GM18907 (cell line): ENCODE results near the gene MEST.
"Not testable (repeated sequence)": the region's sequence is repeated elsewhere in the genome, so short reads cannot be mapped to it uniquely, and the experiment has no call there.

Source experiments
- ATAC-seq: cut with Tn5 transposase; IDR thresholded peaks from one replicate; pipeline ENCODE4 v1.9.1; 2021; ENCODE audit warnings: mild to moderate bottlenecking, moderate library complexity; ENCODE audit not compliant: unreplicated experiment

The MEST gene

DNA sequence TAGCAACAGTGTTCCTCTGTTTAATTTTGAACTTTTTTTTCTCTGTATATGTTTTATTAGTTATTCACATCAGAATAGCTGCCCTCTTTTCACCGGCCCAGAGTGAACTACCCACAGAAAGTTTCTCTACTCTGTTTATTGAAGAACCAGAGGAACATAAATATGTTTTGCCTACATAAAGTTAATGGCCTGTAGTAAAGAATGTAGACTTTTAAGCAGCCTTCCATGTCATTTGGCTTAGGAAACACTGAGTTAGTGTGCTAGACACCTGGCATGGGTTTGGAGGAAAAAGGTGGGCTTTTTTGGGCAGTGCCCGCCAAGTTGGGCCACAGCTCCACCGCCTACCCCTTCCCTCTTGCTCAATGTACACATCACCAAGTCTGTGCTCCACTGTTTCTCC lies 8.9 kb upstream of the MEST start:
- no peak for ATAC-seq

DNA sequence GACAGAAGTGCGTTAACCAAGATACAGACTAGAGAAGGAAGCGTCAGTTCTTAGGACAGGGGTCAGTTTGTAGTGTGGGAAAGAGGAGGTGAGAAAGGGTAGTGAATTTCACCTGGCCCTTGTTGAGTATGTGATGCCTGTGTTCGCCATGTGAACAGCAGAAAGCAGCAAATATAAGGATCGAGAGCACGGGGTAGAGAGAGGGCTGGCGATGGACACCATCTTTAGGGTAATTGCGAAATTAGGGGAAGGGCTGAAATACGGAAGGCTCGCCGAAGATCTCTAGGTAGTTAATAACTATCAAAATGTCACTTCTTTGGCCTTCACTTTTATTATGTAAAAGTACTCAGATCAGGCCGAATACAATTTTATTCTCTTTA lies 6.2 kb upstream of the MEST start:
- ATAC-seq, result no peak

- peak; percentile 50 for ATAC-seq
Measured at GRCh38 chr7:130486114-130486953, 5.6 kb upstream of the MEST start.

DNA sequence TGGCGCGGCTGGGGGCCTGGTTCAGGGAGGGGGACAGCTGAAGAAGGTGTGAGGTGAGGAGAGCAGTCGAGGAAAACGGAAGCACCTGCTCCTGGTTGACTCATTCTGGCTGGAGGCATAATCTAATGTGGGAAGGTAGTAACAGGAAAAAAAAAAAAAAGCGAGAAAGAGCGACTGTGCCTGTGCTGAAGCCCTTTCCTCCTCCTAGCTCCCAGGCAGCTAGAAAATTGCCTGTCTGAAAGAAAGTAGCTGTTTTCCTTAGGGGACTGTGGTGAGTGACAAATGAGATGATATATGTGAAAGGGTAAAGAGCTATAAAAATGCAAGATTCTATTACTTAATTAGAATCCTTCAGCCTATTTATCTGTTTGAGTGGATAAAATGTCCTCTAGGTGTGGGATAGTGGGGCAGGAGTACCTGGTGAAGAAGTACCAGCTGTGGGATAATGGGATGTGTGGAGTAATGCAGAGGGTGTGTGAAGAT lies 4.9 kb upstream of the MEST start:
- no peak for ATAC-seq

DNA sequence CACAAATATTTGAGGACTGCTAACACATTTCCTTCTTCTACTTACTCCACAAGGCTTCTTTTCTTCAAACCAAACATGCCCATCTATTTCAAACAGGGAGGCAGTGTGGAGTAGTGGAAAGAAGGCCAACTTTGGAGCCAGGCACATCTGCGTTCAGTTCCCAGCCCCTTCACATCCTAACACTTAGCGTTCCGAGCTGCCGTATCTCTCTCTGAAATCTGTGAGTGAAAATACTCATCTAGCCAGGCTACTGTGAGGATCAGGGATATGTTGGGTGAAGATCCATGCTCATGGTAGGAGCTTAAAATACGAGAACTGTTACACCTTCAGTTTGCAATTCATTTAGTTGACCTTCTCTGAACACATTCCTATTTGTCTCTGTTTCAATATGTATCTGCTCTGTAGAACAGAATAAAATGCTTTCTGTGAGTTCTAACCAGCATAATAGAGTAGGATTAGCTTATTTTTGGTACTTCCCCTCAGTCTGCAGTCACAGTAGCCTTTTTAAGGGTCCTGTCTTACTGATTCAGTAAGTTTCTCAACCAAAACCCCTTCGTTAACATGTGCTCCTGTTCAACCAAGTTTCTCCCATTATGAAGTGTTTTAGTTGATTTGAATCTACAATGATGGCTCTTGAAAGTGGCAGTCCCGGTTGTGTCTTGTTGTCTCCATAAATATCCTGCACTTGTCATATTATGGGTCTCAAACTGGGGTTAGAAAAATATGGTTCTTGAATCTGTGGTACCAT lies 3.3 kb upstream of the MEST start:
- ATAC-seq, result no peak

- ATAC-seq, result no peak
Measured at GRCh38 chr7:130489140-130489983, 2.5 kb upstream of the MEST start.

DNA sequence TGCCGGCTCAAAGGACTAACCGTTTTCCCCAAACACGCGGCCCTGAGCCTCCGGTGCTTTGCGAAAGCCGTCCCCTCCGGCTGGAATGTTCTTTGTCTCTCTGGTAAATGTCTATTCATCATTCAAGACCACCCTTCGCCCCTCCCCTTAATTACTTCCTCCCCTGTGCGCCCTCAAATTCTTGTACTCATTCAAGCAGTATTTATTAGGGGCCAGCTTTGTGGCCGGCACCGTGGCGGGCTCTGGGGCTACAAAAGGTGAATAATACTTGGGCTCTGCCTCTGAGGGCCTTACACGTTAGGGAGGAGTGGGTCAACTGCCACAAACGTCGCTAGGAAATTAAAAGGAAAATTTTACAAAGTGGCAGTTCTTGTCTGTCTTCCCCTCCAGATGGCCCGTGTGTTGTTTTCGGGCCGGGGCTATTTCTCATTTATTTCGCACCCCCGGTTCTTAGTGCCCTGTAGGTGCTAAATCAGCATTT lies 1.5 kb upstream of the MEST start:
- no peak for ATAC-seq

GRCh38 chr7:130490888-130491804 lies 739 bp upstream of the MEST start:
- no peak for ATAC-seq

DNA sequence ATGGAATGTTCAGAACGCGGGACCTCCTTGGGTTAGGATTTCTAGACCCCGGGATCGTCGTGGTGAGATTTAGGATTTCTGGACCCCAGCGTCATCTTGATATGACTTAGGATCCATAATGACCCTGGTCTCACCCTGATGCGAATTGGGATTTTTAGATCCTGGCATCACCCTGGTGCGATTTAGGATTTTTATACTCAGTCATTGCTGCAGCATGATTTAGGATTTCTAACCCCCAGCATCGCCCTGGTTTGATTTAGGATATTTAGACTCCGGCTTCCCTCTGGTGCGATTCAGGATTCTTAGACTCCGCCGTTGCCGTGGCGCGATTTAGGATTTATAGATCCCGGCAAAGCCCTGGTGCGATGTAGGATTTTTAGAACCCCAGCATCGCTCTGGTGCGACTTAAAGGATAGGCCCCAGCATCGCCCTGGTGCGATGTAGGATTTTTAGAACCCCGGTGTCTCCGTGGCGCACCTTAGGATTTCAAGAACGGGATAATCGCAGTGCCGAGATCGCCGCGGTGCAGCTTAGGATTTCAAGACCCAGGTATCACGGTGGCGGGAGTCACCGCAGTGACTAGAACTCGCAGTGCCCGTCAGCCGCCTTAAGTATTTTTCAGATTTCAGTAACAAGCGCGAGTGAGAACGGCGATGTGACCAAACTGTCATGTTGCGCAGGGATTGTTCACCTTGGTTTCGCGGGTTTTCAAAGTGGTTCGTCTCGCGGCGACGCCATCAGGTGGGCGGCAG lies 814 bp downstream of the MEST start:
- no peak for ATAC-seq

GRCh38 chr7:130493275-130493873 lies 1.5 kb downstream of the MEST start:
- ATAC-seq, result no peak

DNA sequence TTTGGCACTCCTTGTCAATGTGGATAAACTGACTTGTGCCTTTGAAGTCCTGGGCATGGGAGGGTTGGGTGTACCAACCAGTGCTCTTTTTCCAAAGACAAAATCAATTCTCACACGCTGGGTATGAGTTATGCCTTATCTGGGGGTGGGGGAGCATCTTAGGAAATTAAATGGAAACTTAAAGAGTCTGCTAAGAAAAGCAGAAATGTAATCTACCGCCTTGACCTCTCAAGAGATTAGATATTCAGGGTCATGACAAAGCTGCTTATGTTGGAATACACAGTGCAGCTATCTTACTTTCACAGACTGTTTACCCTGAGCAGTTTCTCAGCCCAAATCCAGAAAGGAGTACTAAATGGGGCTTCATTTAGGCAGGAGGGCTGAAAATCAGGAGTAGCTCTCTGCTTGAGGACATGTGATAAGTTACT lies 2.6 kb downstream of the MEST start:
- ATAC-seq, result no peak

GRCh38 chr7:130500463-130500862 lies 8.6 kb downstream of the MEST start:
- ATAC-seq, result no peak

DNA sequence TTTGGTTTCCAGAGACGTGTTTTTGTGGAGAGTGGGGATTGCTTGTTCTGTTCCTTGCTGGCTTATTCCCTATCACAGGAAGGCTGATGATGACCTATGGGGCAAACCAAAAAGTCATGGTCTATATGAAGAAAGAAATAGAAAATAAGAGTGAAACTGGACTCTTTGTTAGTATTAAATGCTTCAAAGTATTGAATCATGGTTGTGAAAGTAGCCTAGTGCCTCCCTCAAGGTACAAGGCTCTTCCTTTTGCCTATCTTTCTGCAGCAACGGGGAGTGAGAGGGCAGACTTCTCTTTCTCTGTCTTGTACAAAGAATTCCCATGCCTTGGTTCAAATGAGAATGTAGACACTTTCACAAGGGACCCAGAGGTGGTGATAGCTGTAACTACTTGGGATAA lies 9.0 kb downstream of the MEST start:
- no peak for ATAC-seq

GRCh38 chr7:130505753-130506152 lies 13.9 kb downstream of the MEST start:
- ATAC-seq, result no peak

DNA sequence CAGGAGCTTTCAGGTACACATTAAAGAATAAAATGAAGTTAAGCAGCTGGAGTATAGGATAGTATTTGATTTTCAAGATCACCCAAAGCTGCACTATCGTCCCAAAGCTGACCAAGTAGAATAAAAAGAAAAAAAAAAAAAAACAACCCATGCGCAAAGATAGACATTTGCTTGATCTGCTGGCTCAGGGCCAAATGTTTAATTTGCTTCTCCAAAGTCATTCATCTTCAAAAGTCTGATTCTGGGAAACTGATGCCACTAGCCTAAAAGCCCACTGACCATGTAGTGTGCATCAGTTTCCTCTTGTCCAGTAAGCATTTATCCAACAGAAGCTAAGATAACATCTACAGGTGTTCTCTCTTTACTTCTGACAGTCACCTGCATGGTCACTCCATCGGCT lies 14.5 kb downstream of the MEST start:
- no peak for ATAC-seq

DNA sequence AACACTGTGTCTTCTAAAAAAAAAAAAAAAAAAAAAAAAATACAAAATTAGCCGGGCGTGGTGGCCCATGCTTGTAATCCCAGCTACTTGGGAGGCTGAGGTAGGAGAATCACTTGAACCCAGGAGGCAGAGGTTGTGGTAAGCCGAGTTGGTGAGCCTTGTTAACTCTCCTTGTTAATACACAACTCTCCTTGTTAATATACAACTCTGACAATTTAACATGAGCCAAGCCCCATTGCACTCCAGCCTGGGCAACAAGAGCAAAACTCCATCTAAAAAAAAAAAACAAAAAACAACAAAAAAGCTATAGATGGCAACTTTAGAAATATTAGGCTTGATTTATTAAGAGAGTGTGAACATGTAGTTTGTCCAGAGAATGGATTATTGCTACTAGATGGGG lies 20.2 kb downstream of the MEST start:
- not testable (repeated sequence) for ATAC-seq

DNA sequence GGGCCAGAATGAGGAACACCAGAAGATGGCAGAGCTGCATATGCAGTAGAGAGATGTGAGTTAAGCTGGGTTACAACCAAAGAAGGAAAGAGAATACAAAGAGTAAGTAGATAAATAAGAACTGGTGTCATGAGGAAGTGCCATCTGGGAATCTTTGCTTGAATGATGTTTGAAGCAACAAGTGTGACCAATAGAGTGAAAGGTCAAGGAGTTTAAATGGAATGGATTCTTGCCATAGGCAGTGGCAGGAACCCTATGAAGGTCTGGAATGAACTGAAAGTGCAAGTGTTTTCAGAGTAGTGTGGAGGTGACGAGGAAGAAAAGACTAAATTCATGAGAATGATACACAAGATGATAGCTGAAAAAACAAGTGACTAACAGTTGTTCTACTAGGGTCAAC lies 21.6 kb downstream of the MEST start:
- no peak for ATAC-seq

DNA sequence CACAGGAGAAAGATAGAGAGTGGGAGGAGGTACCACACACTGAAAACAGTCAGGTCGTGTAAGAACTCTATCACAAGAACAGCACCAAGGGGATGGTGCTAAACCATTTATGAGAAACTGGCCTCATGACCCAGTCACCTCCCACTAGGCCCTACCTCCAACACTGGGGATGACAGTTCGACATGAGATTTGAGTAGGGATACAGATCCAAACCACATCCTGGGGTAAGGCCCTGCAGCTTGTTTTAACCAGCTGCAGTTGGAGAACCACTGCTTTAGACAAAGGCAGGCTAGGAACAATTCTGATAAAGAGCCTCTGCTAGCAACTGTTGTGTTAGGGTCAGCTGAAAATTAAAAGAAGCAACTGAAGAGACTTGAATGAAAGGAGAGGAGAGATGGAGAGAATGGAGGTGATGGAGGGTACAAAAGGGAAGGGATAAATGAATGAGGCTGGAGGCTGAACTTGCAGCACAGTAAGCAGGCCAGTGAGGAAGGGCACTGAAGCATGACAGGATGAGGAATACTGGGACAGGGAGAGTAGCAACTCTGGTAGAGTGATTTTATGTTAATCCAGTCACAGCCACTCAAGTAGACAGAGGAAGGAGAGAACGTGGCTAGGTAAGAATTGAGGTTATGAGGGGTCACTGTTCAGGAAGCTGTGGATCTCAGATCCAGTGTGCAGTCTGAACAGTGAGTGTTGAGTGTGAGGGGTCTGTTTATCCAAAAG lies 23.6 kb downstream of the MEST start:
- ATAC-seq, result no peak
